Lower leg skin (tissue), 3 donors: ENCODE measurements around the gene MROH2A.

ENCODE experiments used
- POLR2A ChIP-seq, 2 donors: fragments of 450-650 bp; IDR thresholded peaks; one replicate each; pipeline ENCODE4 v1.6.1; 2016 to 2017; ENCODE audit warnings: antibody characterized with exemption in 2 of 2, mild to moderate bottlenecking in 1 of 2, moderate library complexity in 1 of 2
- TF ChIP-seq, protein P1 (sequence below), 3 donors: fragments of 450-650 bp; IDR thresholded peaks; one replicate each; pipeline ENCODE4 v1.5.1; 2016; ENCODE audit warnings: antibody characterized with exemption in 3 of 3, mild to moderate bottlenecking in 3 of 3, moderate library complexity in 2 of 3

- TF ChIP-seq POLR2A (IDR thresholded peaks at IDR 0.05) = no peak
- TF ChIP-seq, protein P1, sequence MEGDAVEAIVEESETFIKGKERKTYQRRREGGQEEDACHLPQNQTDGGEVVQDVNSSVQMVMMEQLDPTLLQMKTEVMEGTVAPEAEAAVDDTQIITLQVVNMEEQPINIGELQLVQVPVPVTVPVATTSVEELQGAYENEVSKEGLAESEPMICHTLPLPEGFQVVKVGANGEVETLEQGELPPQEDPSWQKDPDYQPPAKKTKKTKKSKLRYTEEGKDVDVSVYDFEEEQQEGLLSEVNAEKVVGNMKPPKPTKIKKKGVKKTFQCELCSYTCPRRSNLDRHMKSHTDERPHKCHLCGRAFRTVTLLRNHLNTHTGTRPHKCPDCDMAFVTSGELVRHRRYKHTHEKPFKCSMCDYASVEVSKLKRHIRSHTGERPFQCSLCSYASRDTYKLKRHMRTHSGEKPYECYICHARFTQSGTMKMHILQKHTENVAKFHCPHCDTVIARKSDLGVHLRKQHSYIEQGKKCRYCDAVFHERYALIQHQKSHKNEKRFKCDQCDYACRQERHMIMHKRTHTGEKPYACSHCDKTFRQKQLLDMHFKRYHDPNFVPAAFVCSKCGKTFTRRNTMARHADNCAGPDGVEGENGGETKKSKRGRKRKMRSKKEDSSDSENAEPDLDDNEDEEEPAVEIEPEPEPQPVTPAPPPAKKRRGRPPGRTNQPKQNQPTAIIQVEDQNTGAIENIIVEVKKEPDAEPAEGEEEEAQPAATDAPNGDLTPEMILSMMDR (IDR thresholded peaks at IDR 0.05) = no peak
Observed at GRCh38 chr2:233862261-233862768, 84.2 kb downstream of the MROH2A start.
